GM19372 (cell line): ENCODE measurements around the gene SNRPD3.
"Not testable (repeated sequence)": the region's sequence is repeated elsewhere in the genome, so short reads cannot be mapped to it uniquely, and the experiment has no call there.

ENCODE experiments used
- ATAC-seq: cut with Tn5 transposase; IDR thresholded peaks from one replicate; pipeline ENCODE4 v1.9.1; 2021; ENCODE audit warnings: mild to moderate bottlenecking, low read depth, moderate library complexity; ENCODE audit not compliant: unreplicated experiment

SNRPD3 gene

DNA sequence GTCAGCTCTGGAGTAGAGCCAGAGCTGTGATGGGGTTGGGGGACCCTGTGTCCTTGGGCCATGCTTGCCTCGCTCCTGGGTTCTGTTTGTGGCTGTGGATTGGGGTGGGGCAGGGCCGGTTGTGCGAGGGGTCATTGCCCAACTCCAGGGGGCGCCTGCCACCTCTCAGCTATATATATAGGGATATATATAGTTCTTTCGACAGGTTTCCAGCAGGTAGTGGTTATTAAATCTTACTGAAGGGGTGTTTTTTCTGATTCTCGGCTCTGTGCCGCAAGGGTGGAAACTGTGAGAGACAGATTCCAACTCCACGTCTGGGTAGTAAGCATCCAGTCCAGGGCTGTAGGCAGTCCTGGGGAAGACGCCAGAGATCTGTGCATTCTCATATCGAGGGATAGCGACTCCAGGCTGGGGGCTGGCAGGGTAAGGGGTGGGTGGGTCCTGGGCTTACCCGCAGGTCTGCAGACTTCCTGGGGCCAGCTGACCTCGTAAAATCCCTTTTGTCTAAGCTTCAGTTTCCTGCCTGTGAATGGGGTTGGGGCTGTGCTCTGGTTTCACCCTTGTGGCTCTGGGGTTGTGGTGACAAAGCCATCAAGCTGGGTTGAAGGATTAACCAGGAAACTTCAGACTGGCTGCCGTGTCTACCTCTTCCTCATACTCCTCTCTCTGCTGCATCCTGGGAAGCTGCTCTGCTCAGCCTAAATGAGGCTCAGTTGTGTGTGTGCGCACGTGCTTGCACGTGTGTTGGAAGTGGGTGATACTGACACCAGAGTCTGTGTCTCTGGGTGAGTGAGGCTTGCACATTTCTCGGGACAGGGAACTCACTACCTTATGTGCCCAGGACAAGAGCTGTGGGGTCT lies 48.2 kb downstream of the SNRPD3 start:
- ATAC-seq: not testable (repeated sequence)

DNA sequence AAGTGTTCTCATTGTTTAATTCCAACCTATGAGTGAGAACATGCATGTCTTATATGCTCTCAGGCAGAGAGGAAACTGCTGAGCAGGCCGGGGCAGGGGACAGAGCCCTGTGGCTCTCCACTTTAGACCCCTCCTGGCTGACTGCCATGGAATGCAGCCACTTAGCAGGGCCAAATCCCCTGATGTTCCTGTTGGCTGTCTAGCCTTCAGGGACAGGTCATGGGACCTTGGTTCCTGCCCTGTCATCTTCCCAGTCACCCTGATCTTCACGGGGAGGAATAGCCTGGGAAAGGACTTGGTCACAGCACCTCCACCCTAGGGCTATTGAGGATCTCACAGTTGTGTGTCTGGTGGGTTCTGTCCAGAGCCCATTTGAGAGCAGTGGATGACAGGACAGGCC lies 50.5 kb downstream of the SNRPD3 start:
- ATAC-seq: not testable (repeated sequence)

DNA sequence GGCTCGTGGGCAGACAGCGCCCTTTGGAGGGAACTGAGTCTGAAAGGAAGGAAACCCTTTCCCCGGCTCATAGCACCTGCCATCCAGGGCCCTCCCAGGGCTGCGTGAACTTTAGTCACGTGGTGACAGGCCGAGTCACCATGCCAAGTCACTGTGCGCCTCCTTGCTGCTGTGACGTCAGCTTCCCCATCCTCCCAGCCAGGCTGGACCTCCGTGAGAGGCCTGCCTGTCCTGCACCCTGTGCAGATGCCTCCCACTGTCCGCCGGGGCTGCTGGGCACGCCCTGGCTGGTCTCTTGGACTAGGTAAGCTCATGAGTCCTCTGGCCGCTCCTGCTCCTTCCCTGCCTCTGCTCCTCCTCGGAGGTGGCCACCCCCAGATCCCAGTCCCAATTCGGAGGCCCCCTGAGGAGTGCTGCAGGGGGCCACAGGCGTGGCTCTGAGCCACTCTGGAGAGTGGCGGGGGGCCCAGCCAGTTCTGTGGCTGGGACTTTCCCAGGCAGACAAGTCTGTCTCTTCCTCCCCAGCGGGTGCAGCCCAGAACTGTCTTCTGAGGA lies 51.7 kb downstream of the SNRPD3 start:
- ATAC-seq: not testable (repeated sequence)

DNA sequence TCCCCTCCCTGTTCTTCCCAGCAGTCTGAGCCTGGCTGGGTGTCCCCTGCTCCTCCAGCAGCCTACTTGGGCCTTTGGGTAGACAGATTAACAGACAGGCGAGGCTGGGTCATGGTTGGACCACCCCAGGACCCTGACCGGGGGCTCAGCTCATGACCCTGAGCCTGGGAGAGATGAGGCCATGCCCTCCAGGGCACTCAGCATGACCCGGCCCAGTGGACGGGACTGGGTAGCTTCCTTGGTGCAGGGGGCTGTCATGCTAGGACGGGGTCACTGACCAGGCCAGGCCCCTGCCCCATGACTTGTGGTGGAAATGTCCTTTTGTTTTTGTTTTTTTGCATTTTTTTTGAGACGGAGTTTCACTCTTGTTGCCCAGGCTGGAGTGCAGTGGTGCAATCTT lies 52.5 kb downstream of the SNRPD3 start:
- not testable (repeated sequence) for ATAC-seq

DNA sequence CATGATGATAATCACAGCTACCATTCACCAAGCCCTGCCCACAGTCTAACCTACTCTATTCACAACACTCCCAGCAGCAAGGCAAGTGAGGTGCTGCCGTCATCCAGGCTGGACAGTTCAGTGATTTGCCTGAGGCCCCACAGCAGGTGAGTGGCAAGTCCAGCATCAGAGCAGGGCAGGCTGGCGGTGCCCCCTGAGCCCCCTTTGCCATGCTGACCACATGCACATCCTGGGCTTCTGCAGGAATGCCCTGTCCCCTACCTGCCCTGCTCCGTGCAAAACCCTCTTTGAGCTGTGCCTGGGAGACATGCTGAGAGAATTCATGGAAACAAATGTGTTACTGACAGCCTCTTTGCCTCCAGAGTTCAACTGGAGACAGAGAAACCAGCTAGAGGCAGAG lies 54.1 kb downstream of the SNRPD3 start:
- not testable (repeated sequence) for ATAC-seq

DNA sequence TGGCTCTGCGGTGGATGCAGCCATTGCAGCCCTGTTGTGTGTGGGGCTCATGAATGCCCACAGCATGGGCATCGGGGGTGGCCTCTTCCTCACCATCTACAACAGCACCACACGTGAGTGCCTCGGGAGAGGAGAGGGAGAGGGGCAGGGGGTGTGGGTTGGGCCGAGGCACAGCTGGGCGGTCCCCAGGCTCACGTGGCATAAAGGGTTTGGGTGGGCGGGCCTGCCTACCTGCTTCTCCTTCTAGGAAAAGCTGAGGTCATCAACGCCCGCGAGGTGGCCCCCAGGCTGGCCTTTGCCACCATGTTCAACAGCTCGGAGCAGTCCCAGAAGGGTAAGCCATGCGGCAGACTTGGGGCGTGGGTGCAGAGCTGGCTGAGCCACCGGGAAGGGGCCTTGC lies 59.0 kb downstream of the SNRPD3 start:
- not testable (repeated sequence) for ATAC-seq

DNA sequence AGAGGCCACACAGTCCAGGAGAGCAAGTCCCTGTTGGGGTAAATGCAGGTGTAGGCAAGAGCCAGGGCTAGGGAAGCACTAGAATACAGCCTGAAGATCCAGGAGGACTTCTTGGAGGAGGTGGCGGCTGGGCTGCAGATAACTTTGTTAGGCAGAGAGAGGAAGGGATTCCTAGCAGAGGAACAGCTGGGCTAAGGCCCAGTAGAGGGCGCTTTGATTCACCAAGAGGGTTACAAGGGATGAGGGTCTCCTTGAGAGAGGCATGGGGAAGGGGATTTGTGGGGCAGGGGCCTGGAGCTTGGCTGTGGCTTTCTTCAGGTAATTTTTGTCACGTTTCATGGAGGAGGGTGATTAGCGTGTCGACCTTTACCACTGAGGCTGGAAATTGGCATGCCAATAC lies 65.4 kb downstream of the SNRPD3 start:
- ATAC-seq: not testable (repeated sequence)

DNA sequence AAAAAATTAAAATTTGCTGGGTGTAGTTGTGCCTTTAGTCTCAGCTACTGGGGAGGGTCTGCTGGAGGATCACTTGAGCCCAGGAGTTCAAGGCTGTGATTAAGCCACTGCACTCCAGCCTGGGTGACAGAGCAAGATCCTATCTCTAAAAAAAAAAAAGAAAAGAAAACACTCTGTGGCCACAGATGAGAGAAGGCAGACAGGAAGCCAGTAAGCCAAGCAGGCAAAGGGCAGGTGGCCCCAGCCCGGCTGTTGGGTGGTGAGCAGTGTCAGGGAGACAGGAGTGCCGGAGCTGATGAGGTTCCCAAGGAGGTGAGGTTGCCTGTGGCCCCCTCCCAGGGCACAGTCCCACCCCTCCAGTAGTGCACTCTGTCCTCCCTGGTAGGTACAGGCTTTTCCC lies 66.8 kb downstream of the SNRPD3 start:
- ATAC-seq: not testable (repeated sequence)
